Astrocyte of the cerebellum (primary cell): ENCODE data around the gene NOL3.
A peak's percentile ranks its signal among the peaks of the same experiment; 100 is the strongest.

Source experiments
- DNase-seq: peaks from one replicate; pipeline ENCODE4 v3.0.0-alpha.2; 2011; ENCODE audit warnings: low read depth
- H3K4me3 ChIP-seq: 2 replicates; pipeline ENCODE4 v1.5.1; 2011; ENCODE audit warnings: mild to moderate bottlenecking, low read depth, low read length, moderate library complexity
- in situ Hi-C: cut with HindIII; loops from 2 replicates; pipeline ENCODE4 v1.10.0; 2017; ENCODE audit warnings: low sequenced_read_pairs
- TF ChIP-seq, protein P1 (sequence below): IDR thresholded peaks from 2 replicates; pipeline ENCODE4 v1.5.1; 2012; ENCODE audit warnings: low read length, low read depth, moderate library complexity, mild to moderate bottlenecking; ENCODE audit errors: missing control alignments

Gene NOL3

DNA sequence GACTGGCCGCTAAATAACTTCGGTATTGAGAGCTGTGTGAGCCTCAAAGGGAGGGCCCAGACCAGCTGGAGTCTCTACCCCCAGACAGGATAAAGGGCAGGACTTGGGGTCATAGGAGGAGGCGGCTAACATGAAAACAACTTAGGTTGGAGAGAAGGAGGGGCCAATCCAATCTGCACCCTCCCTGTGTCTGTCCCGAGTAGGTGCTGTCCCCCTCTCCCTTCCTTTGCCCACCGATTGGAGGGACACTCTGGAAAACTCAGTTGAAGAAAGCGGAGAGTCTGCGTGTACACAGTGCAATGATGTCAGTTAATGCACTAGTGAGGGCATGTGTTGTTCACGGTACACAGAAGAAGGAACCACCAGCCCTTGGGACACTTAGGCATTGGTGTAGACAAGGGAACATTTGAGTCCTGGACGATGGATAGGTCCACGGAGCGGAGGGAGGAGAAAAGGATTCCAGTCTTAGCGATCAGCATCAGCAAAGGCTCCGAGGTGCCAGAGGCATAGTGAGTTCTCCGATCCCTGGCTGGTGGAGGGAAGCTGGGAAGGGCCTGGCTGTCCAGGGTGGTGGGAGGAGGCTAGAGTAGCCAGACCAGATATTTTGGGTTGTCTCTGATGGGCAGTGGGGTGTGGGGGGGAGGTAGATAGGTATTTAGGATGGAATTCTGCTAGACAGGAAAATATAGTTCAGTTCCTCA is 761 bp downstream of the NOL3 start:
- in situ Hi-C loops, result no loop called here
- H3K4me3 ChIP-seq, result peak overlapping the region; percentile 35
- TF ChIP-seq, protein P1, sequence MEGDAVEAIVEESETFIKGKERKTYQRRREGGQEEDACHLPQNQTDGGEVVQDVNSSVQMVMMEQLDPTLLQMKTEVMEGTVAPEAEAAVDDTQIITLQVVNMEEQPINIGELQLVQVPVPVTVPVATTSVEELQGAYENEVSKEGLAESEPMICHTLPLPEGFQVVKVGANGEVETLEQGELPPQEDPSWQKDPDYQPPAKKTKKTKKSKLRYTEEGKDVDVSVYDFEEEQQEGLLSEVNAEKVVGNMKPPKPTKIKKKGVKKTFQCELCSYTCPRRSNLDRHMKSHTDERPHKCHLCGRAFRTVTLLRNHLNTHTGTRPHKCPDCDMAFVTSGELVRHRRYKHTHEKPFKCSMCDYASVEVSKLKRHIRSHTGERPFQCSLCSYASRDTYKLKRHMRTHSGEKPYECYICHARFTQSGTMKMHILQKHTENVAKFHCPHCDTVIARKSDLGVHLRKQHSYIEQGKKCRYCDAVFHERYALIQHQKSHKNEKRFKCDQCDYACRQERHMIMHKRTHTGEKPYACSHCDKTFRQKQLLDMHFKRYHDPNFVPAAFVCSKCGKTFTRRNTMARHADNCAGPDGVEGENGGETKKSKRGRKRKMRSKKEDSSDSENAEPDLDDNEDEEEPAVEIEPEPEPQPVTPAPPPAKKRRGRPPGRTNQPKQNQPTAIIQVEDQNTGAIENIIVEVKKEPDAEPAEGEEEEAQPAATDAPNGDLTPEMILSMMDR, result no peak
- no peak for DNase-seq

DNA sequence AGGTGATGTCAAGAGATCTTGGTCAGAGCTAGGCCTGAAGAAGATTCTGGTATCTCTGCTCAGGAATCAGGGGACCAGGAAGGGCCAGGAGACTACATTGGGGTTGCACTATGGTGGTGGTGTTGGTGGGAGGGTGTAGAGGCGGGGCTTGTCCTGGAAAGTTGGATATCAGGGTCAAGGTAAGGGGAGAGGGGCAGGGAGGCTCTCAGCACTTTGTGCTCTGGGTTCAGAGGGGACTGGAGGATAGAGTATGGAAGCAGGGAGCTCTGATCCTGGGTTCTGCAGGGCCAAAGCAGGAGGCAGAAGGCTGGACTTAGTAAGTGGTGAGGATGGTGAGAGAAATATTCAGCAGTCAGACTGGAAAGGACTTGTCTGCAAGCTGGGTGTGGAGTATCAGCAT is 3.0 kb downstream of the NOL3 start:
- TF ChIP-seq, protein P1, result no peak
- H3K4me3 ChIP-seq, result no peak overlapping the region
- no peak for DNase-seq
- in situ Hi-C loops, result no loop called here

DNA sequence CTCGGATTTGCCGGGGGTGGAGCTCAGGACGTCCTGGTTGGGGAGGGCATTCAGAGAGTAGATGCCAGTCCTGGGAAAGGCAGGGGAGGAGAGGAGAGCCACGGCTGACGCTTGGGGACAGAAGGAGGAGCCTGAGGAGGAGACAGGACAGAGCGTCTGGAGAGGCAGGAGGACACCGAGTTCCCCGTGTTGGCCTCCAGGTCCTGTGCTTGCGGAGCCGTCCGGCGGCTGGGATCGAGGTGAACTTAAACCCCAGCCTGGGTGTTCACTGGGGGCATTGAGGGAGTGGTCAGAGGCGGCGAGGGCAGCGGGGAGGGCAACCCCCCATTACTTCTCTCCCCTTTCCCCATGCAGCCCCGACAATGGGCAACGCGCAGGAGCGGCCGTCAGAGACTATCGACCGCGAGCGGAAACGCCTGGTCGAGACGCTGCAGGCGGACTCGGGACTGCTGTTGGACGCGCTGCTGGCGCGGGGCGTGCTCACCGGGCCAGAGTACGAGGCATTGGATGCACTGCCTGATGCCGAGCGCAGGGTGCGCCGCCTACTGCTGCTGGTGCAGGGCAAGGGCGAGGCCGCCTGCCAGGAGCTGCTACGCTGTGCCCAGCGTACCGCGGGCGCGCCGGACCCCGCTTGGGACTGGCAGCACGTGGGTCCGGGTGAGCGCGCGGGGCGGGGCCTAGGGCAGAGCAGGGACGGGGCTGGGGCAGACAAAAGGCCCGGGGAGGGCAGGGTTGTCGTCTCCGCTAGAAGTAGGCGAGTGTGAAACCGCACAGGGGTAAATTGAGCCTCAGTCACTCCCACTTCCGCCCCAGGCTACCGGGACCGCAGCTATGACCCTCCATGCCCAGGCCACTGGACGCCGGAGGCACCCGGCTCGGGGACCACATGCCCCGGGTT is 3.7 kb downstream of the NOL3 start:
- H3K4me3 ChIP-seq, result peak overlapping the region; percentile 33
- in situ Hi-C loops, result no loop called here
- DNase-seq, result no peak
- TF ChIP-seq, protein P1, result no peak

DNA sequence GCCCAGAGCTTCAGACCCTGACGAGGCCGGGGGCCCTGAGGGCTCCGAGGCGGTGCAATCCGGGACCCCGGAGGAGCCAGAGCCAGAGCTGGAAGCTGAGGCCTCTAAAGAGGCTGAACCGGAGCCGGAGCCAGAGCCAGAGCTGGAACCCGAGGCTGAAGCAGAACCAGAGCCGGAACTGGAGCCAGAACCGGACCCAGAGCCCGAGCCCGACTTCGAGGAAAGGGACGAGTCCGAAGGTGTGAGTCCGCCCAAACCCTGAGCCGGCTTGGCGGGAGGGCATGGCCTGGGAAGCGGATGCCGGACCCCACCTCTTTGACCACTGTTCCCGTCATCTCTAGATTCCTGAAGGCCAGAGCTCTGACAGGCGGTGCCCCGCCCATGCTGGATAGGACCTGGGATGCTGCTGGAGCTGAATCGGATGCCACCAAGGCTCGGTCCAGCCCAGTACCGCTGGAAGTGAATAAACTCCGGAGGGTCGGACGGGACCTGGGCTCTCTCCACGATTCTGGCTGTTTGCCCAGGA is 4.4 kb downstream of the NOL3 start:
- in situ Hi-C loops, result no loop called here
- TF ChIP-seq, protein P1, result no peak
- DNase-seq, result no peak
- H3K4me3 ChIP-seq, result peak overlapping the region; percentile 33

DNA sequence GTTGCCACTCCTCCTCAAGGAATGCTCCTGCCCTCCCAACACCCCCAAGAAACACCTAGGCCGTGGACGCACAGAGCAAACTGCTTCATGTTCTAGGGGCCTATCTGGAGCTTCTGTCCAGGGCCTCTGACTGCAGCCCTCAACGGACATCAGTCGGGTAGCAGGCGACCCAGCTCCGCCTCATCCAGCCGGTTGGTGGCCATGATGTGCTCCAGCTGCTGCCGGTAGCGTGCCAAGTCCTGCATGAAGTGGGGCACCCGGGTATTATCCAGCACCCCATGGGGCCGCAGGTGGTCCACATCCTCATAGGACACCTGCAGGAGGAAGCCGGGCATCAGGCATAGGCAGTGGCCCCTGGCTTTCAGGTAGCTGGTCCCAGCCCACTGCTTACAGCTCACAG is 6.3 kb downstream of the NOL3 start:
- in situ Hi-C loops, result no loop called here
- H3K4me3 ChIP-seq, result no peak overlapping the region
- TF ChIP-seq, protein P1, result no peak
- no peak for DNase-seq

DNA sequence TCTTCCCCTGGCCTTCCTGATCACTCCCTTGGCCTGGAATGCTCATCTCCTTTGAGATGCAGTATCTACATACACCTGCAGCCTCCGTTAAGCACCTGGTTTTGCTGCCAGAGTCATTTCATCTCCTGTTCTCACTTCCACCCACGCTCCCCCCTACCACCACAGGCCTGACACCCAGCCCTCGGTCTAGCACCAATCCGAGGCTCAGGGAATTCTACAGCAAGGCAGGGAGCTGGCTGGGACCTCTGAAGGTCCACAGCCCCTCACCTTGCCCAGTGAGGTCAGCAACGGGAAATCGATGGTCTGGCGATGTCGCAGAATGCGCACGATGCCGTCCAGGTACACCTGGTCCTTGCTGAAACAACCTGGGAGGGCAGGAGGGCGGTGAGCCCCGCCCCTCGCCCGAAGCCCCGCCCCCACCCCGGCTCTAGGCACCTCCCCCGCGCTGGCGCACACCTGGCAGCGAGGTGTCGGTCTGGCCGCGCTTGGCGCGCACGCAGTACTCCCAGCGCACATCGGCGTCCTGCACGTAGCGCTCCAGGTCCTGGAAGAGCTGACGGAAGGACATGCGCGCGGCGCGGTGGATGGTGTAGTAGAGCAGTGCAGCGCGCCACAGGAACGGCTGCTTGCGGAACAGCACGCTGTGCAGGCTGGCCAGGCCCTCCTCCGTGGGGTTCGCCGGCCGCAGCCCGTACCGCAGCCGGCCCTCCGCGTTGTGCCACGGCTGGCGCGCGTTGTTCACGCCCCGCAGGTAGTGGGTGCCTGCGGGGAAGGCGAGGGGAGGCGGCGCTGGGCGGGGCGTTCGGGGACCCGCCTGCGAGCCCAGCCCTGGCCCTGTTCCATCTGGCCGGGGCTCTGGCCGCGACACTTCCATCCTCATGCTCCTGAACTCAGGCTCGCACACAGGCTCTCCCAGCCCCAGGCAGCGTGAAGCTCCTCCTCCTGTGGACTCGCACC is 7.7 kb downstream of the NOL3 start:
- H3K4me3 ChIP-seq, result peak overlapping the region; percentile 9
- TF ChIP-seq, protein P1, result no peak
- in situ Hi-C loops, result no loop called here
- no peak for DNase-seq
